Dedifferentiated amniotic fluid mesenchymal stem cell (primary cell): ENCODE data around the gene PAFAH2.

Source experiments
- DNase-seq: peaks from one replicate; pipeline ENCODE4 v3.0.0-alpha.2; 2016; ENCODE audit errors: extremely low spot score

The PAFAH2 gene

DNA sequence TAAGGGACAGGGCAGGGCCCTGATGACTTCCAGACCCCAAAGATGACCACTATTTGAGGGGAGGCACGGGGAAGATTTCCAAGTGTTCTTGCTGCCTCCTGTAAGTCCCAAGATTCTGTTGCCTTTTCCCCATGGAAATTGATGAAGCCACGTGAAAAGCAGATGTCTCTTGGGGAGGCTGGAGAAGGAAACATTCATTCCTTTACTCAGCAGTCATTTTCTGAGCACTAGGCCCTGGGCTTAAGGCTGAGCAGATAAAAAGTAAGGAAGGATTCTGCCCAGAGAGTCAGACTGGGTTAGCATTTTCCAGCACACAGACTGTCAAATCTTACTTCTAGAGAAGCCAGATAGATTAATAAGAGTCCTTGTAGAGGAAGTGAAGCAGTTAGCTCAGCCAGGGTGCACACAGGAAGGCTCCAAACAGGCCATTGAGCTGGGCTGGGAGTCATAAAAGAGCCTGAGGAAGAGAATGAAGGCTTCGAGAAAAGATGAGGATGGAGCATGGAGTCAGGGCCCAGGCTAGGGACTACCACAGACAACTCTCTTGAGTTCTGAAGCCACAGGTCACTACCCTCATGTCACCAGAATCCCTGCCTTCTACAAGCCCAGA is 33.9 kb upstream of the PAFAH2 start:
- peak; percentile 62 for DNase-seq

DNA sequence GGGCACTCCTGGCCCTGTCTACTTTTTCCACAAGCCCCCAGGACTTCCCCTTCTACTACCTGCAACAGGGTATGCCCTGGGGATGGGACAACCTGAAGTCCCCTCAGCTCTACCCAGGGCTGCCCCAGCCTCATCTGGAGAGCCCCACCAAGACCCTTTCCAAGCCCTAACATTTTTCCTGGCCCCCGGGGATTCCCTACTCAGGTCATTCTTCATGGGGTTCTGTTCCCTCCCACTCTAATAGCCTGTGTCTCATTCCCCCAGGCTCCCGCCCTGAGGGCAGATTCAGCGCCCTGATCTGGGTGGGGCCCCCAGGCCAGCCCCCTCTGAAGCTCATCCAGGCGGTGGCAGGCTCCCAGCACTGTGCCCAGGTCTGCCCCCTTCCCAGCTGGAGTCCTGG is 33.3 kb upstream of the PAFAH2 start:
- DNase-seq = no peak

DNA sequence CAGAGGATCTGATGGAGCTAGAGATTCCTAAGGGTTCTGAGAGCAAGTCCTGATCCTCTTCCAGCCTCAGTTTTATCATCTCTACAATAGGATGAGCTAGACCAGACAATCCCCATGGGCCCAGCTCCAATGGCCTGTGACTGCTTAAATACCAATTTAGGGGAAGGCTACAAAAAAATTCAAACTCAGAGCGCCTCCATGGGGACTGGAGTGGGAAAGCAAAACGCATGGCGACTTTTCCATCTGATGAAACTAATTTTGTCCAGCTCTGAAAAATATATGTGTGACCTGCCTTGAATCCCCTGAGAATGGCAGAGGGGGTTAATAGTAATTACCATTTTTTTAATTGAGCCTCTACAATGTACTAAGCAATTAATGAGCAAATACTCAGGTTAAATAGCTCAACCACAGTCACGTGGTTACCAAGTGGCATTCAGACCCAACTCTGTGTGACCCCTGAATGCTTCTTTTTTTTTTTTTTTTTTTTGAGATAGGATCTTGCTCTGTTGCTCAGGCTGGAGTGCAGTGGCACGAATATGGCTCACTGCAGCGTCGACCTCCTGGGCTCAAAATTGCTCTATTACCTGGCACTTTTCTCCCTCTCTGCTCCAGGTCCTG is 32.1 kb upstream of the PAFAH2 start:
- no peak for DNase-seq

DNA sequence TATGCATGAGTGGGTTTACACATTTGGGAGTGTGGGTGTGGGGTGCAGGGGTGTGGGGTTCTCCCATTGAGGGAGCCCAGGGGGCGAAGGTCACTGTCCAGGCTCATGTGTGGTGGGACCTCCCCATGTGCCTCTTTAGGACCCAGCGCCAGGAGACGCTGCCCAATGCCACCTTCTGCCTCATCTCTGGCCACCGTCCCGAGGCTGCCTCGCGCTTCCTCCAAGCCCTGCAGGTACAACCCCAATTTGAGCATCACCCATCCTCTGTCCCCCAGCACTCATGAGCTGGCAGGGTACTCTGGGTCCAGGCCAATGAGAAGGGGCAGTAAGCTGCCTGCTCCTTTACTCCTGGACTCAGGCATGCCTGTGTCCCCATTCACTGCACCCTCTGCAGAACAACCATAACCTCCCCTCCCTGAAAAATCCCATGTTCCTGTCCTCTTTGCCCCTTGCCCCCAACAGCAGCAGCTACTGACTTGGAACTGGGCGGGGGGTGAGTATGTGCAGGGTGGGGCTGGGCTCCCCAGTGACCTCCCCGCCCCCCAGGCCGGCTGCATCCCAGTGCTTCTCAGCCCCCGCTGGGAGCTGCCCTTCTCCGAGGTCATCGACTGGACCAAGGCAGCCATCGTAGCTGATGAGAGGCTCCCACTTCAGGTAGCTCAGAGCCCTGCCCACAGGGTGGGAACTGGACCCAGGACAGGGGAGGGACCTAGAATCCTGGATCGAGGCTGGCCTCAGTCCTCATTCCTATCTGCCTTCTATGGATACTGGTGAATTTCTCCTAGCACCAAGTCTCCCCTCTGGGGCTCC is 31.4 kb upstream of the PAFAH2 start:
- no peak for DNase-seq

DNA sequence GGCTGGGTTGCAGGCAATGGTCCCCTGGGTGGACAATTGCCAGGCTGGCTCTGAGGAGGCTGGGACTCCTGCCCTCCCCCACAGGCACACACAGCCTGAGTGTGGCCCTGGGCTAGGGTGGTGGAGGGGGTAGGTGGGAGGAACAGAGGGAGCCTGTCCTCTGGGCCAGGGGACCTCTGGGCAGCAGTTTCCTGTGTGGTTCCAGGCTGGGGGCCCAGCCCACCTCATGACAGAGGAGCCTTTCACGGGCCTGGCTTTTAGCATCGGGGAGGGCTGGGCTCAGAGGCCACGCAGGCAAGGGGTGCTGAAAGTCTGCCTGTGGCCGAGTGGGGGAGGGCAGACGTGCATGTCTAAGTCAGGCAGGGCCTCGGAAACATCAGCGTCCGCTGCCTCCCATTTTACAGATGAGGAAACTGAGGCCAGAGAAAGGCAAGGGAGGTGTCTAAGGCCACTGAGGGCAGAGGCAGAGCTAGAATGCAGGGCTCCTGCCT is 30.7 kb upstream of the PAFAH2 start:
- no peak for DNase-seq

DNA sequence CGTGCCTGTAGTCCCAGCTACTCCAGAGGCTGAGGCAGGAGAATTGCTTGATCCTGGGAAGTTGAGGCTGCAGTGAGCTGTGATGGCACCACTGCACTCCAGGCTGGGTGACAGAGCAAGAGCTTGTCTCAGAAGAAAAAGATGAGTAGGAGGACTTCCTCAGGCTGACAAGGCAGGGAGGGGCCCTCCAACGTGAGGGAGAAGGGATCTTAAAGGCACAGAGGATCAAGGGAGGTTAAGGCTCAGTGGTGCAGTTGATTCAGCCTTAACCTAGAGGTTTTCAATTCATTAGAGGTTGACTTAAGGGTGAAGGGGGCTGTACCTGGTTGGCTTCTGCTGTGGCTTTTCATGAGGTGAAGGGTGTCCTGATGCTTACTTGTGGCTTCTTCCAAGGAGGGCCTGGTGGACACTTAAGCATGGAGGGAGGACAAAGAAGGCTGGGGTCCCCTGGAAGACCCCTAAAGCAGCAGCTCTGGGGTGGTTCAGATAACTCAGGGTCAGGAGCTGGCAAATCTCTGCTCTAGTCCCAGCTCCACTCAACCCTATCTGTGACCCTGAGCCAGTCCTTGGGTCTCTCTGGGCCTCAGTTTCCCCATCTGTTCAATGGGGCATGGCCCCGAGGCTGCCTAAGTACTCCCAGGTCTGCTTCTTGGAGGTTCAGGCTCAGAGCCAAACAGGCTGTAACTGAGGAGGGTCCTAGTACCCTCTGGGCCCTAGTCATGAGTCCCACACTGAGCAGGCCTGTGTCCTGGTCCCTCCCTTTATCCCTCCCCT is 30.0 kb upstream of the PAFAH2 start:
- no peak for DNase-seq

DNA sequence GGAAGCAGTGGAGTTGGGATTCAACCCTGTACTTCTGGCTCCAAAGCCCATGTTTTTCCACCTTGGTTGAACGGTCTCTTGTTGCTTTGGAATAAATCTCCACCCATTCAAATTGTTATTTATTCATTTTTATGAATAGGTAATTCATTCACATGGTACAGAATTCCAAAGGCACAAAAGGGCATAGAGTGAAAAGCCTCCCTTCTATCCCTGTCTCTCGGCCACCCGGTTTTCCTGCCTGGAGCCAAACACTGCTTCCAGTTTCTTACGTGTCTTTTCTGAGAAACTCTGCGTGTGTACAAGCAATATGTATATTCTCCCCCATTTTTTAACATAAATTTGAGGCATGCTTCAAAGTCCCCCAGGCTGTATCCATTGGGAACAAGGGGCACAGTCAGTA is 27.7 kb upstream of the PAFAH2 start:
- no peak for DNase-seq

DNA sequence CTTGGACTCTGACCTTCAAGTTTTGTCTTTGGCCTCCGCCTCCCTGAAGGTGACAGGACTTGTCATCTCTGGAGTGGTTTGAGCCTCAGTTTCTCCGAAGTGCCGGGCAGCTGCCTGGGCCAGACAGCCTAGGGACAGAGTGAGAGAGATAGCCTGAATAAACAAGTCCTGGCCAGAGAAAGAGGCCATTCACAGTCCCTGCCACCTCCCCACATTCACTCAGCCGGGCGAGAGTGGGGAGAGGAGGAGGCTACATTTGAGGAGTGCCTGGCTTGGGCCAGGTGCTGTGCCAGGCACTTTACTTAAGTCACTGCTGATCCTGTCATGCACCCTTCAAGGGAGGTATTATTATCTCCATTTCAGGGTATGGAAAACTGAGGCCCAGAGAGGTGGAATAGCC is 27.2 kb upstream of the PAFAH2 start:
- no peak for DNase-seq

DNA sequence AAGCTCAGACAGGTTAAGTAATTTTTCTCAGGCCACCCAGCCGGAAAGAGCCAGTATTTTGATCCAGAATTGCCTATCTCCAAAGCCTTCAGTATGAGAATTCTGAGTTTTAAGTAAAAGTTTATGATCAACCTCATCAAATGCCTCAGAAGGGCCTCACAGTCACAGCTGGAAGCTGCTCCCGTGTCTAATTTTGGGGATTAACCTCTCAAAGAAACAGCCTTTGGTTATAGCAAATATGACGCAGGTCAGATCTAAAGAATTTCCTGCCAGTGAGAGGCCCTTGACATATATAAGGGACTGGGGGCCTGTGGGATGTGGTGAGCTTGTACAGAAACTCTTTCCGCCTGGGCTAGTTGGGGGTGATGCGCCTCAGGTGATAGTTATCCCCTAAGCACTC is 26.0 kb upstream of the PAFAH2 start:
- DNase-seq = peak; percentile 59

DNA sequence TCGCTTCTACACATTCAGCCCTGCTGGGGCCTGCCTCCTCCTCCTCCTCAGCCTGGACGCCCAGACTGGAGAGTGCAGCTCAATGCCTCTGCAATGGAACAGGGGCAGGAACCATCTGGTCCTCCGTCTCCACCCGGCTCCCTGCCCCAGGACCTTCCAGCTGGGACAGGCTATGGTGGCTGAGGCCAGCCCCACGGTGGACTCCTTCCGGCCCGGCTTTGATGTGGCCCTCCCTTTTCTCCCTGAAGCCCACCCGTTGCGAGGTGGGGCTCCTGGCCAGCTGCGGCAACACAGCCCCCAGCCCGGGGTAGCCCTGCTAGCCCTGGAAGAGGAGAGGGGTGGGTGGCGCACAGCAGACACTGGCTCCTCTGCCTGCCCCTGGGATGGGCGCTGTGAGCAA is 25.1 kb upstream of the PAFAH2 start:
- DNase-seq = no peak

DNA sequence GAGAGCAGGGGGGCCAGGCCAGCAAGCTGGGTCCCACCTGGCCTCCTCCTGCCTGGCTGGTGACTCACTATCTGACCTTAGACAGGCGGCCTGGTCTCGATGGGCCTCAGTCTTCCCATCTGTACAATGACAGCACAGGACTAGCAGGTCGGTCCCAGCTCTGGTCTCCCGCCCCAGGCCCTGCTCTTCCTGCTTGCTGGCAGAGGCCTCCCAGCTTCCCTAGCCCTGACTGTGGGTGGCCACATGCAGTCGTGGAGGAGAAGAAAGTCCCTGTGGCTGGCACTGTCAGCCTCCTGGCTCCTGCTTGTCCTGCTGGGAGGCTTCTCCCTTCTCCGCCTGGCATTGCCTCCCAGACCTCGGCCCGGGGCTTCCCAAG is 24.5 kb upstream of the PAFAH2 start:
- no peak for DNase-seq

DNA sequence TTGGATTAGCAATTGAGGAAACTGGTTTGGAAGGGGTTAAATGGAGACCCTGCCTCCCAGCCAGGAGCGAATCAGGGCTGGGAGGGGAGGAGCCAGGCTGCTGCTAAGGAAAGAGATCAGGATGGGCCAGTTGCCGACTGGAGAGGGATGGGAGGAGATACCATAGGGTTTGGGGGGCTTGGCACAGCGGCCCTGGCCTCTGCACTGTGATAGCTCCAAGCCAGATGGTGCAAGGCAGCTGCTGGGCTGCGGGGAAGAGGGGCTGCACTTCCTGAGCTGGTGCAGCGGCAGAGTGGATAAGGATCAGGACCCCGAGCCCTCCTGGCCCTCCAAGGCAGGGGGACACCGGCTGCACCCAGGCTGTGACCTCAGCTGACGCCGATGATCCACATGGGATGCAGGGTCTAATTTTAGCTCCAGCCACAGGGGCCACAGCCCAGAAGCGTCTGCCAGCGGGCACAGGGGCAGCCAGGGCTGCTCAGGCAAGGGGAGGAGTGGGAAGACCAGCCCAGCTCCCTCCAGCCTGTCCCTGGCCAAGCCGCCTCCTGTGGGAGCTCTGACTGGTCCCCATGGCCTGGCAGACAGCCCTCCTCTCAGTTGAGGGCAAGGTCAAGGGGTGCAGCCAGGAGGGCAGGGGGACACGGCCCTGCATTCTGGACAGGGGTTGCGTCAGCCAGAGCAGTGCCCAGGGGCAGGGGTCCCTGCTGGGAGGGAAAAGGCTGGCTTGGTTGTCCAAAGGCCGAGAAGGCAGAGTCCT is 24.0 kb upstream of the PAFAH2 start, which contains the start of gene EXTL1:
Gene EXTL1 (plus strand): TSS at position 129 of the 757 bp plus-strand sequence. CDS start 872 bp downstream, outside the sequence.
- no peak for DNase-seq

DNA sequence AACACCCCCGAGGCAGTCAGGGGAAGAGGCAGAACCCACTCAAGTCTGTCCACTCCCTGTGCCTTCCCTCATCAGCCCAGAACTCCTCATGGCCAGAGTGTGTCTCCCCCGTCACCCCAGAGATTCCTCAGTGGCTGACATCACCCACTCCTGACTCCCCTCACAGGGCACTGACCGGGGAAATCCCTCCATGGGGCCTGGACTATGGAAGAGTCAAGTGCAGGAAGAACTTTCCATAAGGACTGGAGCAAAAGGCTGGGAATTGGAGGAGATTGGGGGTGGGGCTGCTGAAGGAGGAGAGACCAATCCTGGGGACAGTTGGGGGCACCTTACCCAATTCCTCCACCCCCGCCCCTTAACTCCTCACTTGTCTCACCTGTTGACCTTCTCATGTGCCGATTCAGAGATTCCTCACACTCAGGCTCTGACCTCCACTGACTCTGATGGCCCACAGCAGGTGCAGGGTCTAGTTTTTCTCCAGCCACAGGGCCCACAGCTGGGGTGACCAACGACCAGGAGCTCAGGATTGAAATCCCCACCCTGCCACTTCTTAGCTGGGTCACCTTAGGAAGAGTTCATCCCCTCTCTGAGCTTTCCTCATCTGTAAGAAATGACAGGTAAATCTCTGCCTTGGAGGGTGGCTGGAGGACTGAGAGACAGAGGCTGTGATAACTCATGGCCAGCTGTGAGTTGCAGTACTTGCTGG is 23.2 kb upstream of the PAFAH2 start:
- DNase-seq = no peak

DNA sequence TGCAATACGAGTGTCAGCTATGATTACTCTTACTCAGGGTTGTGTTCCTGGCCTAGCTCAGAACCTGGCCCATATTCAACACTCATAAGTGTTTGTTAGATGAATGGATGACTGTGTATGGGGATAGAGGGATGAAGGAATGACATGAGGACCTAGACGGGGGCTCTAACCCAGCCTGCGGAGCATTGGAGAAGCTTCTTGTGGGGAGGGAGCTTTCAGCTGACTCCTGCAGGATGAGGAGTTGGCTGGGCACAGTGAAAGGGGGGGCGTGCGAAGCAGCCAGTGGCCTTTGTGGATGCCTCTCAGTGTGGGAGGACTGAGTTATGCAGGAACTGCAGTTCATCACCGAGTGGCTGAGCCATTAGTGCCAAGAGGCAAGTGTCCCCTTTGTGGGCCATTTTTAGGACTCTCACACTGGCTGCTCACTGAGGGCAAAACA is 22.5 kb upstream of the PAFAH2 start:
- peak; percentile 54 for DNase-seq

DNA sequence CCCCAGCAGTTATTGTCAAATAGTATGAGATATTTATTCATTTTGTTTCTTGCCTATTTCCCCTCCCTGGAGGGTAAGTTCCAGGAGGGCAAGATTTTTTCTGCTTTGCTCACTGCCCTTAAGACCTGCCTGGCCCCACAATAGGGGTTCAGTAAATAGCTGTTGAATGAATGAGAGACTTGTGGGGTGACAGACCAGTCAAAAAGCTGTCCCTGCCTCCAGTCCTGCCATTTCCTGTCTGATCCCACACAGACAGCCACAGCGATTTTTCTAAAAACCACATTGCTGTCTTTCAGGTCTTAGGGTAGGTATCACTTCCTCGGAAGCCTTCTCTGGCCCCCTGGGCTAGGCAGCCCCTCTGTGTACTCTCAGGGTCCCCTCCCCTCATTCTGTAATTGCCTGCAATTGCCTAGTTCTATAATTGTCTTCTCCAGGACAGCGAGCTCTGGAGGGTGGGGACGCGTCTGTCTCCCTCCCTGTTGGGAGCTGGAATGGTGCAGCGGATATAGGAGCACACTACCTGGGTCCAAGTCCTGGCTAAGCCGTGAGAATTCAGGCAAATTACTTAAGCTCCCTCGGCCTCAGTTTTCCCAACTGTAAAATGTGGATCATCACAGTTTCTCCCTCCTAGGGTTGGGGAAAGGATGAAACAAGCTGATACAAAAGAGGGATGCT is 21.9 kb upstream of the PAFAH2 start:
- DNase-seq = no peak

DNA sequence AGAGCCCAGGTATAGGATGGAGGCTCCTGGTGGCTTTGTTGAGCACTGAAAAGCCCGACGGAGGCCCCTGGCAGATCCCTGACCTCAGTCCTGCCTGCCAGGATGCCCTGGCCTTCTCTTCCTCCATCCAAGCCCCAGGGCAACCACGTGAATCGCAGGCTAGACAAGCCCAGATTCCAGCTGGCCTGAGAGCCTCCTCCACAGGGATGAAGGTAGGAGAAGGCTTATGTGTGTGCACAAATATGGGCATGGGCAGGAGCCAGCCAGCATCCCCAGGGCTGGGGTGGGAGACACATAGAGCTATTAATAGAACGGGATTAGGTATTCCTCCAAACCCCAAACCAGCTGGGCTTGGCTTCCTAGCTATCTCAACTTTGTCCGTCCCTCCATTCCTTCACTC is 19.7 kb upstream of the PAFAH2 start:
- peak; percentile 31 for DNase-seq

DNA sequence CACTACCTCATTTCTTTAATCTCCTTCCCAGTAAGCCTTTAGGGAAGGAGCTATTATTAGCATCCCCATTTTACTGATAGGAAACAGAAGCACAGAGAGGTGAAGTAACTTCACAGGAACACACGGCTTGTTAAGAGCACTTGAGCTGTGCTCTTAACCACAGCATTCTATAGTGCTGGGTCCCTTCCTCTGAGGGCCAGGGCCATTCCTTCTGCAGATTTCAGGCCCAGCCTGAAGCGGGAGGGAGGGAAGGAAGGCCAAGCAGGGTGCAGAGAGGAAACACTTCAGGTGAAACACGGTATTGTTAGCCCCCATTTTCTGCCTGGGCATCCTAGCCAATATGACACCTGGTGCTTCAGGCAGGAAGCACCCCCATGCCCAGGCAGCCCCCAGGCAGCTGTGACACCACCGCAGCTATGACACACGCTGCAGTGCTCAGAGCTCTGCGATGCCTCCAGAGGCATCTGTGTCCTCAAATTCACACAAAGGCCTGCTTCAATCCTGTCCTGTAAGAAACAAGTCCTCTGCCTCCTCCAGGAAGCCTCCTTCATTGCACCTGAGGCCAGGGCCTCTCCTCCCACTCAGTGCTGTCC is 19.2 kb upstream of the PAFAH2 start:
- no peak for DNase-seq

DNA sequence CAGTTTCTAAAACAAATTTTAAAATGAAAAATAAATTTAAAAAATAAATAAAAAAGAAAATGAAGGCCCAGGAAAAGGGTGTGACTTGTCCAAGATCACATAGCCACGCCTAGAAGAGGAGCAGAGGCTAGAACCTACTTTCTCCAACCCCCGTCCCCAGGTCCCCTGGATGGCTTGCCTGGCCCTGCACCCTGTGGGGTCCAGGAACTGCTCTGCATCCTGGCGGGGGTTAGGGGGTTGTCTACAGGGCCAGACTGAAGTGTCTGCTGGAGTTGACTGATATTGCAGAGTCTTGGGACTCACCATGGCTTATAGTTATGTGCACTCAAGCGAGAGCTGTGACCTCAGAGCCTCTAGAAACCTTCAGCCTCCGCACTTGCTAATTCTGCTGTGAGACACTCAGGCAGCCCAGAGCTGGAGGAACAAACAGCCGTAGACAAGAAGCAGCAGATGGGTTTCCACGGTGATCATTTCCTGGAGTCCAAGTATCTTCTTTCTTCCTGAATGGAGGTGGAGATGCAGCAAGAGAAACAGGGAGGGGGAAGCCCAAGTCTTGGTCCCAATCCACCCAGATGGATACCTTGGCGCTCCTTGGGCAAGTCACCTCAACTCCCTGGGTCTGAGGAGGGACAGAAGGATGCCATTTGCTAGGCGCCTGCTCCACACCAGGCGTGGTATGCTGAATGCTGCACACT is 18.5 kb upstream of the PAFAH2 start:
- no peak for DNase-seq

DNA sequence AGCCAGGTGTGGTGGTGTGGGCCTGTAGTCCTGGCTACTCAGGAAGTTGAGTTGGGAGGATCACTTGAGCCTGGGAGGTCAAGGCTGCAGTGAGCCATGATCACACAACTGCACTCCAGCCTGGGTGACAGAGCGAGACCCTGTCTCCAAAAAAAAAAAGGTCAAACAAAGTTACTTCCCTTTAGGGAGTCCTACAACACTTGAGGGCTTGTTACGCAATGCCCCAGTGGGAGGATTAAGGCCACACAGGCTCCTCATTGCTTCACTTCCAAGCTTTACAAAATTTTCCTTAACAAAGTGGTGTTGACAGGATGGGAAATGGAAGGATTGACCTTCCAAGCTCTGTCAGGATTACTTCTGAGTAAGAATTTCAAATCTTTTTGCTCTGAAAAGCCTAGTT is 17.5 kb upstream of the PAFAH2 start:
- DNase-seq = no peak
